ENCODE results near the gene TPI1.

DNA sequence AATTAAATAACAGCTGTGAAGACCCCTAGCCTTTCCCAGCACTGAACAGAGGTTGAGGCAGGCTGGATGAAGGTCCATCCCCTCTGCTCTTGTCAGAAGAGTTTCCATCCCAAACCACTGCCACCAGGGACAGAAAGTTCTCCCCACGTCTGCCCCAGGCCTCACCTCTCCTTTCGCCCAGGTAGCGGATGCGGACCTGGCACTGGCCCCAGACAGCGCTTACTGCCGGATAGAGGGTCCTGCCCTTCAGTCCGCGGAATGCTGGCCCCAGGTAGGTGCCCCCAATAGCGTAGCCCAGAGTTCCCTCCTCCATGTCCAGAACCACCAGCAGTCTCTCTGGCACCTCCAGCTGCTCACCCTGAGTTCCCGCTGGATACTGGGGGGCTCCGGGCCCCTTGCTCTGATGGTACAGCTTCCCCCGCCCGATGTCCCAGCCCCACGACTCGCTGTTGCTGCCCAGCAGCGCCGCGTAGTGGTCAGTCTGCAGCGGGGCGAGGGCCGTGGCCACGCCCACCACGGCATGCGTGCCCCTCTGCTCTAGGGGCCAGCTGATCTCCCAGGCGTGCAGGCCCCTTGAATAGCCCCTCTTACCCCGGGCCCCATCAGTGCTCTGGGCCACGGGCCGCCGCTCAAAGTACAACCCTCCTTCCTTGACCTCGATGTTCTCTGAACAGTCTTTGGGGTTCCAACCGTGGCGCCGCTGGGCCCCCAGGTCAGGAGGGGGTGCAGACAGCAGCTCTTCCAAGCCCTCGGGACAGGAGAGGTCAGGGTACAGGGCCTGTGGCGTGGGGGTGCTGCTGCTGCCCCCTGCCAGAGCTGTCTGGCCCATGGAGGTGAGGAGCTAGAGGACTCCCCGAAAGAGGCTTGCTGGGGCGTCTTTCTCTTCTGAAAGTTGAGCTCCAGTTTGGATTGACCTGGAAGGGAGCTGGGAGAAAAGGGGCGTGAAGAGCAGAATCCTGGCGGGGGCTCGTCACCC is 5.0 kb downstream of the TPI1 start:
- TF ChIP-seq CTCF (IDR thresholded peaks at IDR 0.05) (peak; percentile 92 to 98 (median 96)), POLR2AphosphoS5 (IDR thresholded peaks at IDR 0.05) (peak; percentile 33 to 42)
